K562 (cell line): ENCODE data around the gene USP20. TPM values are rescaled to one million over a fixed set of nuclear protein-coding genes. Genes with fewer than 3 reads are reported as not detected.

Experiments used
- CBFB ChIP-seq: sonication (generic); formaldehyde crosslinking; IDR thresholded peaks from 2 replicates; pipeline ENCODE4 v1.4.0; 2020; ENCODE audit warnings: mild to moderate bottlenecking, missing genetic modification reagents
- LEF1 ChIP-seq: fragments of 450-650 bp; IDR thresholded peaks from 2 replicates; pipeline ENCODE4 v1.6.1; 2016; ENCODE audit warnings: mild to moderate bottlenecking
- PPARD ChIP-seq: fragments of 250-450 bp; sonication (Bioruptor Pico); IDR thresholded peaks from 2 replicates; pipeline ENCODE4 v1.8.0; 2022; ENCODE audit warnings: inconsistent platforms, mild to moderate bottlenecking, moderate library complexity
- SMAD3 ChIP-seq: fragments of 450-650 bp; formaldehyde crosslinking; conservative IDR thresholded peaks from 2 replicates; pipeline ENCODE4 v1.4.0; 2020; ENCODE audit warnings: mild to moderate bottlenecking
- SRF ChIP-seq, 2 experiments: fragments of 250-450, 450-650 bp in 1 of 2; sonication (Bioruptor Pico) in 1 of 2; sonication (generic) in 1 of 2; formaldehyde crosslinking; IDR thresholded peaks; 2 replicates each; pipeline versions ENCODE4 v1.5.0 to v1.5.1; 2020 to 2022; ENCODE audit warnings: mild to moderate bottlenecking in 1 of 2, missing genetic modification reagents in 1 of 2
- polyA plus RNA-seq, 8 experiments: library from polyadenylated mRNA; depleted of rRNA in 4 of 8; stranded (reverse) in 5 of 8; unstranded in 3 of 8; fragments of >200 nt; fragmentation: Nextera tagmentation in 2 of 8; fragmentation: Illumina TruSeq in 1 of 8; extraction: Ambion mirVana in 2 of 8; extraction: Trizol in 1 of 8; gene quantifications; 2 replicates each; pipeline versions ENCODE4 v1.2.1 to v1.2.3, GENCODE V29; 2011 to 2014; ENCODE audit warnings: inconsistent platforms in 1 of 8, missing spikeins in 1 of 8
- total RNA-seq, 7 experiments: library from RNA; depleted of rRNA in 6 of 7; stranded (reverse); fragments of >200 nt in 6 of 7; fragmentation: Illumina TruSeq in 2 of 7; extraction: Trizol in 2 of 7; gene quantifications; 2 replicates each; pipeline versions ENCODE4 v1.2.1 to v1.2.3, GENCODE V29; 2011 to 2021; ENCODE audit warnings: low replicate concordance in 1 of 7
- TF ChIP-seq, protein P1 (sequence below): sonication (generic); formaldehyde crosslinking; IDR thresholded peaks from 2 replicates; pipeline ENCODE4 v1.8.1; 2023; ENCODE audit warnings: missing genetic modification reagents, mild to moderate bottlenecking, borderline replicate concordance
- TF ChIP-seq, protein P2 (sequence below), 3 experiments: fragments of 200-800 bp in 1 of 3; fragments of 250-450 bp in 1 of 3; fragments of 450-650 bp in 1 of 3; sonication (Bioruptor Pico) in 1 of 3; sonication (Bioruptor generic) in 1 of 3; formaldehyde crosslinking in 1 of 3; IDR thresholded peaks; 2 replicates each; pipeline versions ENCODE4 v1.6.1 to v1.8.0; 2016 to 2022; ENCODE audit warnings: mild to moderate bottlenecking in 2 of 3, missing genetic modification characterization in 2 of 3, missing compliant biosample characterization in 1 of 3, moderate library complexity in 1 of 3
- TF ChIP-seq, protein P3 (sequence below), 2 experiments: fragments of 450-650 bp in 1 of 2; sonication (generic) in 1 of 2; formaldehyde crosslinking in 1 of 2; IDR thresholded peaks; 2 replicates each; pipeline versions ENCODE4 v1.7.1 to v1.9.0; 2016 to 2022; ENCODE audit warnings: inconsistent platforms in 1 of 2, mild to moderate bottlenecking in 1 of 2, missing genetic modification reagents in 1 of 2

Gene USP20
- total and polyA plus RNA-seq, 9 of the 15 experiments (the other 6 are each of a cell fraction or from before 2014, with no cell fraction given), result 1.9 to 136 (median 49.1) TPM

DNA sequence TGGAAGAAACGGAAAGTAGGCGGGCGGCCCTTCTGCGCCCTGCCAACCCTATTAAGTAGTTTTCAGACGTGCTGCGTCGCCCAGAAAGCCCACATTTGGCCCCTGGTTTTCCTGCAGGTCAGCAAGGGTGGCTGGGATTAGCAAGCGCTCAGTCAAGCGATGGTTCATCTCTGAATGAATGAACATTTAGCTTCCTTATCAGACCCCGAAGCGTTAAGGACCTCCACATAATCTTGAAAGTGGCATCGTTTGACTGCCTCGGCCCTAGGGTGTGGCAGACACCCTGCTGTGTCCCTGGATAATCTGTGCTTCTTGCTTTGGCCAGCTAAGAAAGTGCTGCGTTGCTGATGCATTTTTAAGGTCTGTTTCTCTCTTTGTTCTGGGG lies 31.6 kb upstream of the USP20 start (continued):
- TF ChIP-seq, protein P1, sequence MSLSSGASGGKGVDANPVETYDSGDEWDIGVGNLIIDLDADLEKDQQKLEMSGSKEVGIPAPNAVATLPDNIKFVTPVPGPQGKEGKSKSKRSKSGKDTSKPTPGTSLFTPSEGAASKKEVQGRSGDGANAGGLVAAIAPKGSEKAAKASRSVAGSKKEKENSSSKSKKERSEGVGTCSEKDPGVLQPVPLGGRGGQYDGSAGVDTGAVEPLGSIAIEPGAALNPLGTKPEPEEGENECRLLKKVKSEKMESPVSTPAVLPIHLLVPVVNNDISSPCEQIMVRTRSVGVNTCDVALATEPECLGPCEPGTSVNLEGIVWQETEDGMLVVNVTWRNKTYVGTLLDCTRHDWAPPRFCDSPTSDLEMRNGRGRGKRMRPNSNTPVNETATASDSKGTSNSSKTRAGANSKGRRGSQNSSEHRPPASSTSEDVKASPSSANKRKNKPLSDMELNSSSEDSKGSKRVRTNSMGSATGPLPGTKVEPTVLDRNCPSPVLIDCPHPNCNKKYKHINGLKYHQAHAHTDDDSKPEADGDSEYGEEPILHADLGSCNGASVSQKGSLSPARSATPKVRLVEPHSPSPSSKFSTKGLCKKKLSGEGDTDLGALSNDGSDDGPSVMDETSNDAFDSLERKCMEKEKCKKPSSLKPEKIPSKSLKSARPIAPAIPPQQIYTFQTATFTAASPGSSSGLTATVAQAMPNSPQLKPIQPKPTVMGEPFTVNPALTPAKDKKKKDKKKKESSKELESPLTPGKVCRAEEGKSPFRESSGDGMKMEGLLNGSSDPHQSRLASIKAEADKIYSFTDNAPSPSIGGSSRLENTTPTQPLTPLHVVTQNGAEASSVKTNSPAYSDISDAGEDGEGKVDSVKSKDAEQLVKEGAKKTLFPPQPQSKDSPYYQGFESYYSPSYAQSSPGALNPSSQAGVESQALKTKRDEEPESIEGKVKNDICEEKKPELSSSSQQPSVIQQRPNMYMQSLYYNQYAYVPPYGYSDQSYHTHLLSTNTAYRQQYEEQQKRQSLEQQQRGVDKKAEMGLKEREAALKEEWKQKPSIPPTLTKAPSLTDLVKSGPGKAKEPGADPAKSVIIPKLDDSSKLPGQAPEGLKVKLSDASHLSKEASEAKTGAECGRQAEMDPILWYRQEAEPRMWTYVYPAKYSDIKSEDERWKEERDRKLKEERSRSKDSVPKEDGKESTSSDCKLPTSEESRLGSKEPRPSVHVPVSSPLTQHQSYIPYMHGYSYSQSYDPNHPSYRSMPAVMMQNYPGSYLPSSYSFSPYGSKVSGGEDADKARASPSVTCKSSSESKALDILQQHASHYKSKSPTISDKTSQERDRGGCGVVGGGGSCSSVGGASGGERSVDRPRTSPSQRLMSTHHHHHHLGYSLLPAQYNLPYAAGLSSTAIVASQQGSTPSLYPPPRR, result 0 out of 2 replicates have a peak, but pooled peaks have one; percentile 22
- TF ChIP-seq SRF (CRISPR knock-in tag; IDR thresholded peaks at IDR 0.05) (no peak), PPARD (CRISPR knock-in tag) (no peak), SMAD3 (no peak), CBFB (CRISPR knock-in tag) (peak; percentile 73; the same call in 1 of the 2 replicates), LEF1 (no peak)
- TF ChIP-seq, protein P2, sequence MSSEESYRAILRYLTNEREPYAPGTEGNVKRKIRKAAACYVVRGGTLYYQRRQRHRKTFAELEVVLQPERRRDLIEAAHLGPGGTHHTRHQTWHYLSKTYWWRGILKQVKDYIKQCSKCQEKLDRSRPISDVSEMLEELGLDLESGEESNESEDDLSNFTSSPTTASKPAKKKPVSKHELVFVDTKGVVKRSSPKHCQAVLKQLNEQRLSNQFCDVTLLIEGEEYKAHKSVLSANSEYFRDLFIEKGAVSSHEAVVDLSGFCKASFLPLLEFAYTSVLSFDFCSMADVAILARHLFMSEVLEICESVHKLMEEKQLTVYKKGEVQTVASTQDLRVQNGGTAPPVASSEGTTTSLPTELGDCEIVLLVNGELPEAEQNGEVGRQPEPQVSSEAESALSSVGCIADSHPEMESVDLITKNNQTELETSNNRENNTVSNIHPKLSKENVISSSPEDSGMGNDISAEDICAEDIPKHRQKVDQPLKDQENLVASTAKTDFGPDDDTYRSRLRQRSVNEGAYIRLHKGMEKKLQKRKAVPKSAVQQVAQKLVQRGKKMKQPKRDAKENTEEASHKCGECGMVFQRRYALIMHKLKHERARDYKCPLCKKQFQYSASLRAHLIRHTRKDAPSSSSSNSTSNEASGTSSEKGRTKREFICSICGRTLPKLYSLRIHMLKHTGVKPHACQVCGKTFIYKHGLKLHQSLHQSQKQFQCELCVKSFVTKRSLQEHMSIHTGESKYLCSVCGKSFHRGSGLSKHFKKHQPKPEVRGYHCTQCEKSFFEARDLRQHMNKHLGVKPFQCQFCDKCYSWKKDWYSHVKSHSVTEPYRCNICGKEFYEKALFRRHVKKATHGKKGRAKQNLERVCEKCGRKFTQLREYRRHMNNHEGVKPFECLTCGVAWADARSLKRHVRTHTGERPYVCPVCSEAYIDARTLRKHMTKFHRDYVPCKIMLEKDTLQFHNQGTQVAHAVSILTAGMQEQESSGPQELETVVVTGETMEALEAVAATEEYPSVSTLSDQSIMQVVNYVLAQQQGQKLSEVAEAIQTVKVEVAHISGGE (CRISPR knock-in tag; IDR thresholded peaks at IDR 0.05), result no peak
- TF ChIP-seq, protein P3, sequence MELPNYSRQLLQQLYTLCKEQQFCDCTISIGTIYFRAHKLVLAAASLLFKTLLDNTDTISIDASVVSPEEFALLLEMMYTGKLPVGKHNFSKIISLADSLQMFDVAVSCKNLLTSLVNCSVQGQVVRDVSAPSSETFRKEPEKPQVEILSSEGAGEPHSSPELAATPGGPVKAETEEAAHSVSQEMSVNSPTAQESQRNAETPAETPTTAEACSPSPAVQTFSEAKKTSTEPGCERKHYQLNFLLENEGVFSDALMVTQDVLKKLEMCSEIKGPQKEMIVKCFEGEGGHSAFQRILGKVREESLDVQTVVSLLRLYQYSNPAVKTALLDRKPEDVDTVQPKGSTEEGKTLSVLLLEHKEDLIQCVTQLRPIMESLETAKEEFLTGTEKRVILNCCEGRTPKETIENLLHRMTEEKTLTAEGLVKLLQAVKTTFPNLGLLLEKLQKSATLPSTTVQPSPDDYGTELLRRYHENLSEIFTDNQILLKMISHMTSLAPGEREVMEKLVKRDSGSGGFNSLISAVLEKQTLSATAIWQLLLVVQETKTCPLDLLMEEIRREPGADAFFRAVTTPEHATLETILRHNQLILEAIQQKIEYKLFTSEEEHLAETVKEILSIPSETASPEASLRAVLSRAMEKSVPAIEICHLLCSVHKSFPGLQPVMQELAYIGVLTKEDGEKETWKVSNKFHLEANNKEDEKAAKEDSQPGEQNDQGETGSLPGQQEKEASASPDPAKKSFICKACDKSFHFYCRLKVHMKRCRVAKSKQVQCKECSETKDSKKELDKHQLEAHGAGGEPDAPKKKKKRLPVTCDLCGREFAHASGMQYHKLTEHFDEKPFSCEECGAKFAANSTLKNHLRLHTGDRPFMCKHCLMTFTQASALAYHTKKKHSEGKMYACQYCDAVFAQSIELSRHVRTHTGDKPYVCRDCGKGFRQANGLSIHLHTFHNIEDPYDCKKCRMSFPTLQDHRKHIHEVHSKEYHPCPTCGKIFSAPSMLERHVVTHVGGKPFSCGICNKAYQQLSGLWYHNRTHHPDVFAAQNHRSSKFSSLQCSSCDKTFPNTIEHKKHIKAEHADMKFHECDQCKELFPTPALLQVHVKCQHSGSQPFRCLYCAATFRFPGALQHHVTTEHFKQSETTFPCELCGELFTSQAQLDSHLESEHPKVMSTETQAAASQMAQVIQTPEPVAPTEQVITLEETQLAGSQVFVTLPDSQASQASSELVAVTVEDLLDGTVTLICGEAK (IDR thresholded peaks at IDR 0.05), result 0 out of 2 replicates have a peak, but pooled peaks have one; percentile 21
- TF ChIP-seq, protein P3 (CRISPR knock-in tag; IDR thresholded peaks at IDR 0.05), result no peak
